Ureter (tissue), 1 donor: ENCODE results near the gene CREM. TPM values are rescaled to one million over a fixed set of nuclear protein-coding genes. Genes with fewer than 3 reads are reported as not detected.
"Not testable (repeated sequence)": the region's sequence is repeated elsewhere in the genome, so short reads cannot be mapped to it uniquely, and the experiment has no call there.

Experiments used
- DNase-seq: peaks from one replicate; pipeline ENCODE4 v3.0.0-alpha.2; 2020; ENCODE audit warnings: low spot score
- total RNA-seq: library from RNA; stranded (reverse); gene quantifications from one replicate; pipeline ENCODE4 v1.2.4, GENCODE V29; 2023
- donor health status: DM: yes; HTN: yes; CAD: no.

Gene CREM
- 32.6 TPM for total RNA-seq

GRCh38 chr10:35126530-35127288 is at the start of gene CREM:
TSS of gene CREM (plus strand) at chr10:35126846. CDS start at chr10:35137836, 10,990 bp downstream.
- peak; percentile 99 for DNase-seq

DNA sequence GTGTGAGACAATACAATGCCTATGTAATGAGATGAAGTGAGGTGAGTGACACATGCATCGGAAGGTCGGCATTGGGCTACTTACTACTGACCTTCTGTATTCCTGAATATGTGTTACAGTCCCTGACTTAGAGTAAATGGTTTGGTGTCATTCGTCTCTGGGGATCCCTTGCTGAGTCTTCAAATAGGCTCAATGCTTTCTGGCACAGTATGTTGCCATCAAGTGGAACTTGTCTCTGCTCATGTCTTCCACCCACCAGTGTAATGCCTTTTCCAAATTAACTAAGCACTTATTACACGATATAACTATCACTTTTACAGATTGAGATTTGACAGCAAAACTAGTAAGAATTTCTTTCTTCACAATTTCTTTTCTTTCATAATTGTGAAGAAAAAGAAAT is 47.4 kb upstream of the CREM start:
- no peak for DNase-seq

DNA sequence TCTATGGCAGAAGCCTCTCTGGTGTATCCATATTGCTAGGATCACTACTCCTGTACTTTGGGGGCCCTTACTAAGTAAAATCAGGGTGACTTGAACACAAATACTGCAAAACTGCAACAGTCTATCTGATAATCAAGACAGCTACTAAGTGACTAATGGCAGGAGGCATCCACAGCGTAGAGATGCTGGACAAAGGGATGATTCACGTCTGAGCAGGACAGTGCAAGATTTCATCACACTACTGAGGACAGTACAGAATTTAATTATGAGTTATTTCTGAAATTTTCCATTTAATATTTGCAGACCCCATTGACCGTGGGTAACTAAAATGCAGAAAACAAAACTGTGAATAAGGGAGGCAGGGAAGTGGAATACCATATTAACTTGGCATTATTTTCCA is 46.9 kb upstream of the CREM start:
- DNase-seq, result no peak

DNA sequence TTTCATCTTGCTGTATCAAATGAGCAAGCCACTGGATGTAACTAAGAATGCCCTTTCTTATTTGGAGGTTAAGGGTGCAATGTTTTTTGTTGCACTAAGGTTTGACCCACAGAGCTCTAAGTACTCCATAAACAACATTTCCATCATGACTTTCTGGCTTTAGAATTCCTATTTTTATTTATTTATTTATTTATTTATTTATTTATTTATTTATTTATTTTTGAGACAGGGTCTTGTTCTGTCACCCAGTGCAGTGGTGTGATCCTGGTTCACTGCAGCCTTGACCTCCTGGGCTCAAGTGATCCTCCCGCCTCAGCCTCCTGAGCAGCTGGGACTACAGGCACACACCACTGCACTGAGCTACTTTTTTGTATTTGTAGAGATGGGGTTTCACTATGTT is 46.4 kb upstream of the CREM start:
- not testable (repeated sequence) for DNase-seq

GRCh38 chr10:35083242-35083641 is 43.4 kb upstream of the CREM start:
- DNase-seq, result no peak

GRCh38 chr10:35089611-35090161 is 37.0 kb upstream of the CREM start:
- peak; percentile 42 for DNase-seq

- DNase-seq, result peak; percentile 94
Observed at GRCh38 chr10:35090162-35090954, 36.3 kb upstream of the CREM start, which contains the start of gene CUL2. TSS of gene CUL2 (minus strand) at chr10:35090341. CDS start at chr10:35071317, 19,024 bp downstream.

DNA sequence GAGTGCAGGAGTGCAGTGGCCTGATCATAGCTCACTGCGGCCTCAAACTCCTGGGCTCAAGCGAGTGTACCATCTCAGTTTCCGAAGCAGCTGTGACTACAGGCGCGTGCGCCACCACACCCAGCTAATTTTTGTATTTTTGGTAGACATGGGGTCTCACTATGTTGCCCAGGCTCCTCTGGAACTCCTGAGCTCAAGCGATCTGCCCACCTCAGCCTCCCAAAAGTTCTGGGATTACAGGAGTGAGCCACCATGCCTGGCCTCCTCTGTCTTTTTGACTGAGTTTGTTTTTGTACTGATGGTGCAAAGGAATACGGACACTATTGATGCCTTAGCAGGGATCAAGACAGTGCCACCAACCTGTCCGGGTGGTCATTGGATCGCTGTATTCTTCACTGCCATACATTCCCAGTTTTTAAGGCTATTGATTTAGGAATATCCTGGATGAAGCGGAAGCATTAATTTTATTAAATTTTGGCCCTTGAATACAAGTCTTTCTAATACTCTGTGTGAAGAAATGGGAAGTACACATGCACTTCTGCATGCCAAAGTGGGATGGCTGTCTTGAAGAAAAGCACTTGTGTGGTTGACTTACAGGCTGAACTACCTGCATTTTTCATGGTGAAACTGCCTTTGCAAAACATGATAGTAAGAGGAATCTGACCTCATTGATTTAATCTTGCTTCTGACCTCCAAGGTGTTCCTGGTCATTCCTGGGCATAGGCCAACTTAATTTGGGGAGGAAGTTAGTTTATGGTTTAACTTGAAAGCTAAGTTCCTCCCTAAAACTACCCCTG is 34.5 kb upstream of the CREM start:
- DNase-seq, result no peak

DNA sequence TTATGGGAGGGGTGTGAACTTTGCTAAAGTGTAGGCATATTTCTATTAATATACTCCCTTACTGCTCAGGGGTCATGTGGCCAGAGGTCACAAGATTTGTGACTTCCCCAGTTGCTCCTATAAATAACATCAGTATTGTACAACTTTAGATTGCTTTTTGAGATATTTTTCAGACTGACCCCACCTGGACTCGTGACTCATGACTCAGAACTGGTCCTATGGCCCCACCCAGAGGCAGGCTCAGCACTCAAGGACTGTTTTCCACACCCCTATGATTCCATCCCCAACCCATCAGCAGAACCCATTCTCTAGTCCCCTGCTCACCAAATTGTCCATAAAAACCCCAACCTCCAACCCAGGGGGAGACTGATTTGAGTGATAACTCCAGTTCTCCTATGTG is 33.8 kb upstream of the CREM start:
- DNase-seq, result no peak

GRCh38 chr10:35096312-35096711 is 30.3 kb upstream of the CREM start:
- no peak for DNase-seq

GRCh38 chr10:35097510-35097909 is 29.1 kb upstream of the CREM start:
- DNase-seq, result no peak

GRCh38 chr10:35103882-35104281 is 22.8 kb upstream of the CREM start:
- no peak for DNase-seq

- DNase-seq, result no peak
Observed at GRCh38 chr10:35112571-35112970, 14.1 kb upstream of the CREM start.

GRCh38 chr10:35119378-35119777 is 7.3 kb upstream of the CREM start:
- DNase-seq, result no peak

- DNase-seq, result no peak
Observed at GRCh38 chr10:35124540-35124939, 2.1 kb upstream of the CREM start.

DNA sequence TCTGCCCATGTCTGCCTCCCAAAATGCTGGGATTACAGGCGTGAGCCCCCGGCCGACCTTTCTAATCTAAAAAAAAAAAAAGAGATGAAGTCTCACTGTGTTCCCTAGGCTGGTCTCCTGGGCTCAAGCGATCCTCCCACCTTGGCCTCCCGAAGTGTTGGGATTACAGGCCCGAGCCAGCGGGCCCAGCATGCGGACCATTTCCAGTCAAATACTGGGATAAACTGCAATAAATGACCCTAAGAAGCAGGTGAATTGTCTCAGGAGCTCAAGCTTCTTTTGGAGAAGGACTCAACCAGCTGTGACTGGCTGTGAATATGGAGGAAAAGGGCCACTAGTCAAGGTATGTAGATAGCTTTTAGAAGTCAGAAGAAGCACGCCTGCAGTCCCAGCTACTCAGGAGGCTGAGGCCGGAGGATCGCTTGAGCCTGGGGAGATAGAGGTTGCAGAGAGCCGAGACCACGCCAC is 550 bp upstream of the CREM start:
- no peak for DNase-seq

GRCh38 chr10:35127289-35127891 is 744 bp downstream of the CREM start:
- DNase-seq, result peak; percentile 68

GRCh38 chr10:35129185-35129674 is 2.6 kb downstream of the CREM start:
- DNase-seq, result no peak

- DNase-seq, result no peak
Observed at GRCh38 chr10:35130663-35131062, 4.0 kb downstream of the CREM start.

- DNase-seq, result no peak
Observed at GRCh38 chr10:35132727-35133126, 6.1 kb downstream of the CREM start.

DNA sequence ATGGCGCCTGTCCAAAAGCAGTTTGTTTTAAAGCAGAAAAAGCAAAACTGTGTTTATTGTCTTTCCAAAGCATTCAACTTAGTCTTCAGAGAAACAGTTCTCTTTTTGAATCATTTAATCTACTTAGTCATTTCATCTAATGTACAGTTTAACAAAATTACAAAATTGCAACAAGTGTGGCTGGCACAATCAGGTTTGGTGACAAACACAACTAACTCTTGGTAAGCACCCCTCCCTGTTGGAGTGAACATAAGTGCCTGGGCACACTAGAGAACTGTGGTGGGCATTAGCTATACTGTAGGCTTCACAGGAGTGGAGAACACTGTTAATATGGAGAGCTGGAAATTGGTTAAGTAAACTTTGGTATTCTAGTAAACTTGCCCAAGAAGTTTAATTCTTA is 6.9 kb downstream of the CREM start:
- DNase-seq, result no peak
